ENCODE measurements around the gene CCDC127. TPM values are rescaled to one million over a fixed set of nuclear protein-coding genes. Genes with fewer than 3 reads are reported as not detected.

The CCDC127 gene
- total RNA-seq, 4 donors from 2014 or later, result 1.2 to 4.9 (median 4.8) TPM

GRCh38 chr5:195401-196160 is 22.4 kb downstream of the CCDC127 start:
- Histone ChIP-seq H3K9me3 (no peaks in the 10 kb centered on the region), H3K4me1 (peaks cover 0 to 8% (median 6%) of the 10 kb centered on the region in 4 donors), H3K27ac (no peak overlapping the region), H3K4me3 (no peak overlapping the region), H3K36me3 (no peaks in the 10 kb centered on the region), H3K27me3 (peaks cover 22% of the 10 kb centered on the region)
- intact Hi-C loops (cut with DNase I; ENCODE audit: low total_unique reads), result no loop called here
- in situ Hi-C loops (cut with MboI; ENCODE audit: low pct_ligation_motif_present in 1 of 4, low pct_unique_long_range_greater_than_20kb in 1 of 4, low sequenced_read_pairs in 3 of 4), result no loop called here
- TF ChIP-seq POLR2AphosphoS5 (IDR thresholded peaks at IDR 0.05), result no peak
- no peak for TF ChIP-seq EP300 (IDR thresholded peaks at IDR 0.05; ENCODE audit: low read depth)
- no peak for TF ChIP-seq POLR2A (IDR thresholded peaks at IDR 0.05)
- TF ChIP-seq CTCF (IDR thresholded peaks at IDR 0.05), result no peak
- no peak for DNase-seq
- 78 to 79% methylated on average over 14 to 33 of the region's 33 CpGs for WGBS, 2 donors (ENCODE audit: low coverage in 1 of 2)

GRCh38 chr5:194603-195209 is 23.2 kb downstream of the CCDC127 start:
- intact Hi-C loops (cut with DNase I; ENCODE audit: low total_unique reads), result no loop called here
- in situ Hi-C loops (cut with MboI; ENCODE audit: low pct_ligation_motif_present in 1 of 4, low pct_unique_long_range_greater_than_20kb in 1 of 4, low sequenced_read_pairs in 3 of 4), result no loop called here
- no peaks in the 10 kb centered on the region for H3K9me3 ChIP-seq
- no peak overlapping the region for H3K27ac ChIP-seq
- no peak for TF ChIP-seq CTCF (IDR thresholded peaks at IDR 0.05)
- no peak for TF ChIP-seq POLR2AphosphoS5 (IDR thresholded peaks at IDR 0.05)
- TF ChIP-seq POLR2A (IDR thresholded peaks at IDR 0.05), result no peak
- no peak for TF ChIP-seq EP300 (IDR thresholded peaks at IDR 0.05; ENCODE audit: low read depth)
- no peaks in the 10 kb centered on the region for H3K36me3 ChIP-seq
- H3K4me1 ChIP-seq, result peaks cover 0 to 8% (median 6%) of the 10 kb centered on the region in 4 donors
- WGBS, 2 donors (ENCODE audit: low coverage in 1 of 2), result 70 to 94% methylated on average over 2 to 36 of the region's 36 CpGs
- no peak overlapping the region for H3K4me3 ChIP-seq
- H3K27me3 ChIP-seq, result peaks cover 24% of the 10 kb centered on the region
- DNase-seq, result no peak

GRCh38 chr5:194102-194501 is 23.9 kb downstream of the CCDC127 start:
- no peak for DNase-seq
- no peaks in the 10 kb centered on the region for H3K36me3 ChIP-seq
- no peak overlapping the region for H3K4me3 ChIP-seq
- intact Hi-C loops (cut with DNase I; ENCODE audit: low total_unique reads) (no loop called here), in situ Hi-C loops (cut with MboI; ENCODE audit: low pct_ligation_motif_present in 1 of 4, low pct_unique_long_range_greater_than_20kb in 1 of 4, low sequenced_read_pairs in 3 of 4) (no loop called here)
- TF ChIP-seq POLR2AphosphoS5 (IDR thresholded peaks at IDR 0.05) (no peak), CTCF (IDR thresholded peaks at IDR 0.05) (no peak), POLR2A (IDR thresholded peaks at IDR 0.05) (no peak), EP300 (IDR thresholded peaks at IDR 0.05; ENCODE audit: low read depth) (no peak)
- no peaks in the 10 kb centered on the region for H3K9me3 ChIP-seq
- 80 to 89% methylated on average over 10 to 15 of the region's 15 CpGs for WGBS, 2 donors (ENCODE audit: low coverage in 1 of 2)
- no peak overlapping the region for H3K27ac ChIP-seq
- H3K4me1 ChIP-seq, result peaks cover 0 to 8% (median 6%) of the 10 kb centered on the region in 4 donors
- peaks cover 24% of the 10 kb centered on the region for H3K27me3 ChIP-seq

GRCh38 chr5:192970-193831 is 24.8 kb downstream of the CCDC127 start:
- intact Hi-C loops (cut with DNase I; ENCODE audit: low total_unique reads), result no loop called here
- H3K27ac ChIP-seq, result no peak overlapping the region
- TF ChIP-seq POLR2A (IDR thresholded peaks at IDR 0.05) (no peak), EP300 (IDR thresholded peaks at IDR 0.05; ENCODE audit: low read depth) (no peak), POLR2AphosphoS5 (IDR thresholded peaks at IDR 0.05) (no peak), CTCF (IDR thresholded peaks at IDR 0.05) (no peak)
- peaks cover 24% of the 10 kb centered on the region for H3K27me3 ChIP-seq
- H3K9me3 ChIP-seq, result no peaks in the 10 kb centered on the region
- no peaks in the 10 kb centered on the region for H3K36me3 ChIP-seq
- peaks cover 3 to 15% (median 11%) of the 10 kb centered on the region in 4 donors for H3K4me1 ChIP-seq
- H3K4me3 ChIP-seq, result no peak overlapping the region
- WGBS, 2 donors (ENCODE audit: low coverage in 1 of 2), result 83 to 100% methylated on average over 1 to 16 of the region's 17 CpGs
- no peak for DNase-seq
- in situ Hi-C loops (cut with MboI; ENCODE audit: low pct_ligation_motif_present in 1 of 4, low pct_unique_long_range_greater_than_20kb in 1 of 4, low sequenced_read_pairs in 3 of 4), result no loop called here
